ENCODE measurements around the gene QPCT. TPM values are rescaled to one million over a fixed set of nuclear protein-coding genes. Genes with fewer than 3 reads are reported as not detected.
"Not testable (repeated sequence)": the region's sequence is repeated elsewhere in the genome, so short reads cannot be mapped to it uniquely, and the experiment has no call there.

The QPCT gene
- total RNA-seq, result 2.0 and 2.1 TPM in 2 replicates

- DNase-seq, result peak; percentile 79
- Mint-ChIP-seq H3K9me3 (no peaks in the 10 kb centered on the region), H3K4me1 (peaks cover 22% of the 10 kb centered on the region), H3K36me3 (ENCODE audit: low read depth) (no peaks in the 10 kb centered on the region), H3K4me3 (peak within 1 kb of the TSS; percentile 83), H3K27me3 (peaks cover 82% of the 10 kb centered on the region), H3K27ac (no peak within 1 kb of the TSS)
- intact Hi-C loops (cut with micrococcal nuclease), result loop anchor here (5.0 kb wide), 1 partner anchor 33 kb away; no protein-coding TSS in a partner anchor
These were observed at the start of gene QPCT for GRCh38 chr2:37344453-37345361. TSS of gene QPCT (plus strand) at chr2:37344630. CDS start at chr2:37344732, 102 bp downstream.

DNA sequence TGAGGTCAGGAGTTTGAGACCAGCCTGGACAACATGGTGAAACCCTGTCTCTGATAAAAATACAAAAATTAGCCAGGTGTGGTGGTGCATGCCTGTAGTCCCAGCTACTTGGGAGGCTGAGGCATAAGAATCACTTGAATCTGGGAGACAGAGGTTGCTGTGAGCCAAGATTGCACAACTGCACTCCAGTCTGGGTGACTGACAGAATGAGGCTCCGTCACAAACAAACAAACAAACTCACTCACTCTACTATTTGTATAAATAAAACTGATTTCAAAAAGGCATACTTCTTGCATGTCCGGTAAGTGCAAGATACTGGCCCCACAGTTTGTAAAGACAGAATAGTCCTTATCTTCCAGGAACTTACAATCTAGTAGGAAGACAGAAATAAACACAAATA lies 49.6 kb upstream of the QPCT start:
- H3K4me1 Mint-ChIP-seq; DNase-seq; H3K4me3 Mint-ChIP-seq; H3K9me3 Mint-ChIP-seq; H3K27me3 Mint-ChIP-seq; intact Hi-C loops (cut with micrococcal nuclease); H3K27ac Mint-ChIP-seq: not testable (repeated sequence)
- H3K36me3 Mint-ChIP-seq (ENCODE audit: low read depth), result peaks cover 10% of the 10 kb centered on the region

GRCh38 chr2:37295469-37296073 lies 48.9 kb upstream of the QPCT start:
- no peak for DNase-seq
- H3K36me3 Mint-ChIP-seq (ENCODE audit: low read depth), result peaks cover 10% of the 10 kb centered on the region
- peaks cover 7% of the 10 kb centered on the region for H3K9me3 Mint-ChIP-seq
- intact Hi-C loops (cut with micrococcal nuclease), result no loop called here
- H3K4me1 Mint-ChIP-seq, result no peaks in the 10 kb centered on the region
- H3K27me3 Mint-ChIP-seq, result no peaks in the 10 kb centered on the region
- H3K27ac Mint-ChIP-seq, result no peak overlapping the region
- no peak overlapping the region for H3K4me3 Mint-ChIP-seq

GRCh38 chr2:37297632-37298031 lies 46.8 kb upstream of the QPCT start:
- Mint-ChIP-seq H3K27ac (no peak overlapping the region), H3K4me3 (no peak overlapping the region), H3K36me3 (ENCODE audit: low read depth) (no peaks in the 10 kb centered on the region), H3K9me3 (peaks cover 7% of the 10 kb centered on the region), H3K27me3 (no peaks in the 10 kb centered on the region), H3K4me1 (peaks cover 1% of the 10 kb centered on the region)
- intact Hi-C loops (cut with micrococcal nuclease), result no loop called here
- DNase-seq, result no peak

DNA sequence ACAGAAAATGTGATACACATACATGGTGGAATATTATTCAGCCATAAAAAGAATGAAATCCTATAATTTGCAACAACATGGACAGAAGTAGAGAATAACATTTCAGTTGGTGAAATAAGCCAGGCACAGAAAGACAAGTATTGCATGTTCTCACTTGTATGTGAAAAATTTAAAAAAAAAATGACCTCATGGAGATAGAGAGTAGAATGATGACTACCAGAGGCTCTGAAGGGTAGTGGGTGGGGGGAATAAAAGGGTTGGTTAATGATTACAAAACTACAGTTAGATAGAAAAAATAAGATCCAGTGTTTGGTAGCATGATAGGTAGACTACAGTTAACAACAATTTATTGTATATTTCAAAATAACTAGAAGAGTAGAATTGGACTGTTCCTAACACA lies 44.3 kb upstream of the QPCT start:
- Mint-ChIP-seq H3K9me3 (peaks cover 7% of the 10 kb centered on the region), H3K27me3 (no peaks in the 10 kb centered on the region), H3K4me1 (peaks cover 1% of the 10 kb centered on the region), H3K27ac (no peak overlapping the region), H3K36me3 (ENCODE audit: low read depth) (no peaks in the 10 kb centered on the region), H3K4me3 (no peak overlapping the region)
- DNase-seq, result no peak
- intact Hi-C loops (cut with micrococcal nuclease), result no loop called here

GRCh38 chr2:37300578-37300977 lies 43.9 kb upstream of the QPCT start:
- H3K4me1 Mint-ChIP-seq, result peaks cover 1% of the 10 kb centered on the region
- intact Hi-C loops (cut with micrococcal nuclease), result no loop called here
- DNase-seq, result no peak
- no peaks in the 10 kb centered on the region for H3K27me3 Mint-ChIP-seq
- H3K4me3 Mint-ChIP-seq, result no peak overlapping the region
- H3K27ac Mint-ChIP-seq, result no peak overlapping the region
- peaks cover 7% of the 10 kb centered on the region for H3K9me3 Mint-ChIP-seq
- no peaks in the 10 kb centered on the region for H3K36me3 Mint-ChIP-seq (ENCODE audit: low read depth)

- H3K36me3 Mint-ChIP-seq (ENCODE audit: low read depth), result no peaks in the 10 kb centered on the region
- intact Hi-C loops (cut with micrococcal nuclease), result no loop called here
- no peak overlapping the region for H3K4me3 Mint-ChIP-seq
- H3K27ac Mint-ChIP-seq, result no peak overlapping the region
- DNase-seq, result no peak
- H3K9me3 Mint-ChIP-seq, result peaks cover 7% of the 10 kb centered on the region
- H3K27me3 Mint-ChIP-seq, result no peaks in the 10 kb centered on the region
- H3K4me1 Mint-ChIP-seq, result peaks cover 1% of the 10 kb centered on the region
These were observed 43.0 kb upstream of the QPCT start for GRCh38 chr2:37301408-37301807.

GRCh38 chr2:37302701-37303252 lies 41.7 kb upstream of the QPCT start:
- intact Hi-C loops (cut with micrococcal nuclease), result no loop called here
- H3K4me1 Mint-ChIP-seq, result peaks cover 1% of the 10 kb centered on the region
- no peaks in the 10 kb centered on the region for H3K36me3 Mint-ChIP-seq (ENCODE audit: low read depth)
- no peak overlapping the region for H3K27ac Mint-ChIP-seq
- no peak for DNase-seq
- H3K27me3 Mint-ChIP-seq, result no peaks in the 10 kb centered on the region
- peaks cover 7% of the 10 kb centered on the region for H3K9me3 Mint-ChIP-seq
- no peak overlapping the region for H3K4me3 Mint-ChIP-seq

DNA sequence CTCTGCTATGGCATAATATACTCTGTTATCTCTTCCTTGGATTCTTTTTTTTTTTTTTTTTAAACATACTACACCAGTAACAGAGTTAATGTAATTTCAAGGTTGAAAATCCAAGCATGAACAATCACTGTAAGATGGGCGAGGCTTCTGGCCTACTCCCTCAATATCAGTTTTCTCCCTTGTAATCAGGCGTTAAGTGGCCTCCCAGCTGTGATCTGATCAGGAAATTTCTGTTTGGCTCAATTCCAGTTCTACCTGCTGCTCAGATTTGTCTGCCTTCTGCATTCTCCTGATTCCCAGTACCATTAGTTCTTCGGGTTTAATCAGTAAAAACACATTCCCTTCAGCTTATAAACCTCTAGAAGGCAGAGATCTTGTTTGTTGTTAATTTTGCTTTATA lies 38.4 kb upstream of the QPCT start:
- no peaks in the 10 kb centered on the region for H3K27me3 Mint-ChIP-seq
- H3K4me3 Mint-ChIP-seq, result no peak overlapping the region
- intact Hi-C loops (cut with micrococcal nuclease), result no loop called here
- no peak for DNase-seq
- H3K9me3 Mint-ChIP-seq, result no peaks in the 10 kb centered on the region
- H3K36me3 Mint-ChIP-seq (ENCODE audit: low read depth), result peaks cover 3% of the 10 kb centered on the region
- H3K27ac Mint-ChIP-seq, result no peak overlapping the region
- peaks cover 3% of the 10 kb centered on the region for H3K4me1 Mint-ChIP-seq

- H3K4me3 Mint-ChIP-seq, result no peak overlapping the region
- peaks cover 5% of the 10 kb centered on the region for H3K36me3 Mint-ChIP-seq (ENCODE audit: low read depth)
- H3K9me3 Mint-ChIP-seq, result no peaks in the 10 kb centered on the region
- H3K27ac Mint-ChIP-seq, result no peak overlapping the region
- DNase-seq, result no peak
- no peaks in the 10 kb centered on the region for H3K27me3 Mint-ChIP-seq
- peaks cover 4% of the 10 kb centered on the region for H3K4me1 Mint-ChIP-seq
- intact Hi-C loops (cut with micrococcal nuclease), result no loop called here
These were observed 36.9 kb upstream of the QPCT start for GRCh38 chr2:37307500-37307899.

GRCh38 chr2:37315364-37315763 lies 29.1 kb upstream of the QPCT start:
- Mint-ChIP-seq H3K4me3 (no peak overlapping the region), H3K4me1 (peaks cover 18% of the 10 kb centered on the region), H3K36me3 (ENCODE audit: low read depth) (peaks cover 24% of the 10 kb centered on the region), H3K27ac (no peak overlapping the region), H3K27me3 (peaks cover 5% of the 10 kb centered on the region), H3K9me3 (no peaks in the 10 kb centered on the region)
- no peak for DNase-seq
- intact Hi-C loops (cut with micrococcal nuclease), result no loop called here

DNA sequence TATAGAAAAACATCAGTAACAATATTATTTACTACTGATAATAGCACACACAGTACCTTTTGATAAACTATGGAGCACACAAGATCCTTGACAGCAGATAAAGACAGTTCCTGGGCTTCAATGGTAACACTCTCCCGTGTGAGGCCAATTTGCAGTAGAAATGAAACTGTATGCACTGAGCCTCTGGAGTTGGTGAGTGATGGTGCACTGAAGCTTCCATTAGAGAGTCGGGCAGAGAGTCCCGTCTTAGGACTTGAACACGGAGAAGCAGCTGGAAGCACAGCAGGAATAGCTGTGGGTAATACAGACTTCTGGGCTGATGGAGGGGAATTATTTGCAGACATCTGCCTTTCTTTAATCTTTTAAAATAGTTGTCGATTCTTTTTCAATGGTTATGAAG lies 28.2 kb upstream of the QPCT start:
- H3K36me3 Mint-ChIP-seq (ENCODE audit: low read depth), result peaks cover 19% of the 10 kb centered on the region
- no peaks in the 10 kb centered on the region for H3K9me3 Mint-ChIP-seq
- H3K4me1 Mint-ChIP-seq, result peaks cover 15% of the 10 kb centered on the region
- no peak overlapping the region for H3K27ac Mint-ChIP-seq
- intact Hi-C loops (cut with micrococcal nuclease), result no loop called here
- no peak overlapping the region for H3K4me3 Mint-ChIP-seq
- DNase-seq, result no peak
- H3K27me3 Mint-ChIP-seq, result peaks cover 5% of the 10 kb centered on the region

GRCh38 chr2:37317746-37318145 lies 26.7 kb upstream of the QPCT start:
- Mint-ChIP-seq H3K36me3 (ENCODE audit: low read depth) (peaks cover 23% of the 10 kb centered on the region), H3K9me3 (no peaks in the 10 kb centered on the region), H3K4me1 (peaks cover 22% of the 10 kb centered on the region), H3K27me3 (peaks cover 9% of the 10 kb centered on the region), H3K4me3 (no peak overlapping the region), H3K27ac (no peak overlapping the region)
- no peak for DNase-seq
- intact Hi-C loops (cut with micrococcal nuclease), result no loop called here

DNA sequence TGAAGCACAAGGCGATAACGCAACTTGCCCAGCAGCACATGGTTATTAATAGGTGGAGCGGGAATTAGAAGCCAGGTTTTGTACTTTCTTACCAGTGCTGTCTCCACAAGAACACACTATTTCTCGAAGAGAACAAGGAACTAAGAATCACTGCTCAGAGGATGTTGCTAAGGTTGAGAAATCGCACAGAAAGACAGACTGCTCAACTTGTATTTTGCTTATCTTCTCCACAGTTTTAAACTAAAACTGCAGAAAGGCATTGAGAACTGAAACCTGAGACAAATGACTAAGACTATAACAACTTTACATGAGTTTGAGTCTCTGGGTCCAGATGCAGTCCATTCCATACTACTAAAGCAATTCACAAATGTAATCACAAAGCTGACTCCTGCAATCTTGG lies 26.0 kb upstream of the QPCT start:
- H3K9me3 Mint-ChIP-seq, result no peaks in the 10 kb centered on the region
- H3K27me3 Mint-ChIP-seq, result peaks cover 12% of the 10 kb centered on the region
- DNase-seq, result no peak
- peaks cover 26% of the 10 kb centered on the region for H3K4me1 Mint-ChIP-seq
- peaks cover 25% of the 10 kb centered on the region for H3K36me3 Mint-ChIP-seq (ENCODE audit: low read depth)
- H3K4me3 Mint-ChIP-seq, result no peak overlapping the region
- intact Hi-C loops (cut with micrococcal nuclease), result no loop called here
- no peak overlapping the region for H3K27ac Mint-ChIP-seq
